GM19023 (cell line): Measurements from ENCODE around the gene LYPD1.

Experiments
- ATAC-seq: cut with Tn5 transposase; IDR thresholded peaks from one replicate; pipeline ENCODE4 v1.9.1; 2021; ENCODE audit warnings: mild to moderate bottlenecking, moderate library complexity; ENCODE audit not compliant: unreplicated experiment

The LYPD1 gene

DNA sequence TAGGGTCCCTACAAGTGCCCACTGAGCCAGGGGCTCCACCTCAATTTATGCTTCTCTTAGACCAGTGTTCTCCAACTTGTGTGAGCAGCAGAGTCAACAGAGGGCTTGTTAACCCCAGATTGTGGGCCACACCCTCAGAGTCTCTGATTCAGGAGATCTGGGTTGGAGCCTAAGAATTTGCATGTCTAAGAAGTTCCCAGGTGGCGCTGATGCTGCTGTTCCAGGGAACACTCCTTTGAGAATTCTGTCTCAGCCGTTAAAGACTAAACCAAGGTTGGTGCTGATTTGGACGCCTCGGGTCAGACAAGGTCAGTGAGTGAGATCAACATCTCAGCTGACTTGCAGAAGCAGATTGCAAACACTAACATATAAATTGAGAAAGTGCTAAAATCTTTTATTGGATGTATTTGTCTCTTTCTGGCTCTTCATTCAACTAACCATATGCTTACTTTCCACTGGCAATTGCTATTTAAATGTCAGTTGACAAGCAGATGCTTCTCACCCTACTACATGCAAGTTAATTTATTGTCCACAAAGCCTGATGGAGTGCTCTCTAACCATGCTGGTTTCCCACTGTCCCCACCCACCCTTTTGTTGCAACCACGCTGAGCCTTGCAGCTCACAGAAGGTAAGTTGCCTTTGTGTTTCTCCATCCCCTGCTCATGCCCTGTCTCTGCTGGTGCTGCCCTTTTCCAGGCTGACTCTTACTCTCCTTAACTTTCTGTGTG, 31.5 kb downstream of the LYPD1 start:
- no peak for ATAC-seq

DNA sequence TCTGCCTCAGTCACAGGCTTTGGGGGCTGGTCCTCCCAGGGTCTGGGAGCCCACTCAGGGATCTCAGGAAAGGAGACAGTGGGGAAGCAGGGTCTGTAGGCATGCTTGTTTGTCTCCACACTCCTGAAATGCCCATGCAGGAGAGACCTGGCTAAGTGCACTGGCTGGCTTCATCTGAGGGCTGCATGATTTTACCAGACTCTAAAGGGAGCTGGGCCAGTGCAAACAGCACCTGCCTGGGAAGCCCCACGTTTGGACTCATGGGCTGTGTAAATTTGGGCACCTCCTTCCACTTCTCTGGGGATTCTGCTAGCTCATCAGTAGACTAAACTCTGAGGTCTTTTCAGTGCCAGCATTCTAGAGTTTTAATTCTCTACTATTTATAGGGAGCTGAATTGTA, 33.7 kb downstream of the LYPD1 start:
- ATAC-seq: no peak

DNA sequence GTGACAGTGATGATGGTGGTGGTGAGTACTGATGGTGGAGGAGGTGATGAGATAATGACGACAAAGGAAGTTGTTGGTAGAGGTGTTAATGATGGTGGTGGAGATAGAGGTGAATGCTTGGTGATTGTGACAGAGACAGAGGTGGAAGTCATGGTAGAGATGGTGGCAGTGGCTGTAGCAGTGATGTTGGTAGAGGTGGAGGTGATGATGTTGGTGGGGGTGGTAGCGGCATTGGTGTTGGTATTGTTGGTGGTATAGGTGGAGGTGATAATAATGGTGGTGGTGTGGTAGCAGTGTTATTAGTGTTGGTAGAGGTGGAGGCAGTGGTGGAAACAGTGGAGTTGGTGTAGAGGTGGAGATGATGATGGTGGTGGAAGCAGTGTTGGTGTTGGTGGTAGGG, 36.4 kb downstream of the LYPD1 start:
- ATAC-seq: no peak

DNA sequence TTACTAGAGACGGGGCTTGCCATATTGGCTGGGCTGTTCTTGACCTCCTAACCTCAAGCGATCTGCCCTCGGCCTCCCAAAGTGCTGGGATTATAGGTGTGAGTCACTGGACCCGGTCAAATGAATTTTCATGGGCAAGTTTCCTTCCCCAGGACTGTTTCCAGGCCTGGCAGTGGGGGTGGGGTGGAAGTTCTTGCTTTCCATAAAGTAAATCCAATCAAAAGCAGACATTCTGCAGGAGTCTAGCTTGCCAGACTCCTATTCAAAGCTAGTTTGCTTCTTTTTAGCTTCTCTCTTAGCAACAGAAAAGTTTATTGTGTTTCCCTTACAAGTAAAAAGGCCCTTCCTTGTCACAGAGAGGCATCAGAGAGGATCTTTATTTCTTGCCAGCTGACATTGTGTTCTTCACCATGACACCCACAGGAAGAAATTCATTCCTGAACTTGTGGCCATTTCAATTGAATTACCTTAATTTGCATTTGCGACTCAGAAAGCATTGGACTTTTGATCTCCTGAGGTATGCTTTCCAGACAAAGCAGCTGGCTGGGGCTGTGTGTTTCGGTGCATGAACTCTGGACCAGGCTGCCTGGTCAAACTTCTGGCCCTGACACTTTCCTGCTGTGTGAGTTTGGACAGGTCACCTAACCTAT, 37.9 kb downstream of the LYPD1 start:
- ATAC-seq: no peak

DNA sequence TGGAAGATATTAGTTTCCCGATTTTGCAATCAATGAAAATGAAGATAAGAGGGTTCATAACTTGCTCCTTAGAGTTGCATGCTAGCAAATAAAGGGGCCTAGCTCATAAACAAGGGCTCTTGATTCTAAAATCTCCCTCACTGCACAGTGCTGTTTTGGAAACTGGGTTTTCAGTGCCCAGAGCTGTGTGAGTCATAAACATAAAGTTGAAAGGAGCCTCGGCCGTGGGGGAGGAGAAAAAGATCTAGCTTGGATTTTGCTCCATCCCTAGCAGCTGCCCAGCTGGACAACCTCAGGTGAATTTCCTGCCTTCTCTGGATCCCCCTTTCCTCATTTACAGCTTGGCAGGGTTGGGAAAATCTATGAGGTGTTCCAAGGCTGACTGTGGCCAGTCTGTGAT, 42.5 kb downstream of the LYPD1 start:
- ATAC-seq: no peak

DNA sequence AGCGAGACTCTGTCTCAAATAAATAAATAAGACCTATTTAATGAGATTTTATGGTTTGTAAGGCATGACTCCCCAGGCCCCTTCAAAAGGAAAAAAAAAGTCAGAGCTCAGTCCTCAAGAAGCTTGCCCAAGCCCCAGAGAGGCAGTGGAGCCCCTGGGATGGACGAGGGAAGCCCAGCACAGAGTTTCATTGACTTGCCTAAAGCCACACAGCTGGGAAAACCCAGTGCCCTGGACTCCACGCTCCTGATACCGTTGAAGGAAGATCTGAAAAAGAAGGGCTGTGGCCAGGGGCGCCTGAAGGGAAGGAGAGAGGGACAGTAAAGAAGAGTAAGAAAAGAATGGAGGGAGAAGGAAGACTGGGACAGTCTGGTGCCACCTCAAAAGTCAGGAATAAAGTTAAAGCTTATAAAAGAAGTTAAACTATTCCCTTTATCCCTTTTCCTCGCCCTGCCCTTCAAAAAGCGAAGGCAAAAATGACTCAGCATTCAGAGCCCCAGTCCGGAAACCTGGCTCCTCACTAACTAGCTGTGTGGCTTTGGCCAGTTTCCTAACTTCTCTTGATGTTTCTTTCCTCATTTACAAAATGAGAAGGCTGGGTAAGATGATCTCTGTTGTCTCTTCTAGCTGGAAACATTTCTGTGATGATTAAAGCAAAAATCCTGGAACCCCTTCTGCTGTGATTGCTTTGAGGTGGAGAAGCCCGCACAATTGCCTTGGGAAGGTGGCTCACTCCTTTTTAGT, 46.7 kb downstream of the LYPD1 start:
- no peak for ATAC-seq

DNA sequence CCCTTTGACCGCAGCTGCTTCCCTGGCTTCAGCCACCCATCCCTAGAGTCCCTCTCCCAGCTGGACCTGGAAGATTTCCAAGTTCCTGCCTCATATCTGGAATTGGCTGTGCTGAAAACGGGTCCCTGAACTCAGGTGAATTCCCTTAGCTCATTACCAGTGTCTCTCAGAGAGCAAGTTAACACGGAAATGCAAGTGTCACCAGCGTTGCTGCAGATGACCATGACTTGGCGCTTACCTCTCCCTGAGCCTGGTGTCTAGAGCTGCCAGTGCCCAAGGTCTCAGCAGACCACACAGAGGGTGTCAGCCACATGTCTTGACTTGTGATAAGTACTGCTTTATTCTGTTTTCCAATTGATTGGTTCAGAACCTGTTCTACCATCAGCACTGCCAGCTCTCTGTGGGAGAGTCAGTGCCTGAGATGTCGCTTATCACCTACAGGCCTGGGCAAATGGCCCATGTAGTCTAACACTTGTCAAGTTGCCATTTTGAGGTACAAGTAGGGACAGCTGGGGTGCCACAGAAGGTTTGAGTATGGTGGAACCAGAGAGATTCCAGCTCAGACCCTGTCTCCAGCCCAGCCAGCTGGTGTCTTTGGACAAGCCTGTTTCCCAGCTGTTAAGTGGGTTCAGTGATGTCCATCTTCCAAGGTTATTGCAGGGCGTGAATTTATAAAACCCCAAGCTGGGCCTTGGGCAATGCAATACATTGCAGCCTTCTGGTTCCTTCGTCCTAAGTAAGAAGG, 48.7 kb downstream of the LYPD1 start:
- no peak for ATAC-seq

DNA sequence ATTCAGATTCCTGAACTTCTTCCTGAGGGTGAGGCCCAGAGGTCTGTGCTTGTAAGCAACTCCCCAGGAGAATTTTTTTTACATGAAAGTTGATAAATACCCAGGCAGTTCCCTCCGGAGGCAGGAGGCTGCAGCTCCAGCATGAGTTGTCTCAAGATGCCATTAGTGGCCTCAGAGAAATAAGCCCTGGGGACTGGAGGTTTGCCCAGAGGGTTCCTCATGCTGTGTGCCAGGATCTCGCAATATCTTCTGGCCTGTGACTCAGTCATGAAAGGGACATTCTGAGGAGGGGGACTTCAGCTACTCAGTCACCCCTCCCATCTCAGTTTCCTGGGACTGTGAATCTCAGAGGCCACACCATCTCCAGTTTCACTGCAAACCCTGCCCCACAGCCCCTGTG, 49.9 kb downstream of the LYPD1 start:
- ATAC-seq: no peak

DNA sequence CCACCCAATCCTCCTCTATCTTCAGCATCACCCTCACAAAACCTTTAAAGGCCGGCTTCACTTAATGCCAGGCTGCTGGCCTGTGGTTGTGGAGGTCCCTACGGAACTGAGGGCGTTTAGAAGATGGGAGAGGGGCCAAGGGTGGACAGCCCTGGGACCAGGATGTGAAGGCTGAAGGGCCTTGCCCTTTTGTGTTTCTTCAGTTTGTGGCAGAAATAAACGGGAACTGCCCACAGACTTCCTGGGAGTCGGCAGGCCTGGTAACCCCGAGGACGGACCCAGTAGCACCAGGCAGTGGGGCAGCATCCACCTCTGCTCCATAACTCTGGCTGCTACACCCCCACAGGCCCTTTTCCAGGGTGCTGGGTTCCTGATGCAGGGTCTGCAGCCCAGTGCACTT, 51.3 kb downstream of the LYPD1 start:
- no peak for ATAC-seq

DNA sequence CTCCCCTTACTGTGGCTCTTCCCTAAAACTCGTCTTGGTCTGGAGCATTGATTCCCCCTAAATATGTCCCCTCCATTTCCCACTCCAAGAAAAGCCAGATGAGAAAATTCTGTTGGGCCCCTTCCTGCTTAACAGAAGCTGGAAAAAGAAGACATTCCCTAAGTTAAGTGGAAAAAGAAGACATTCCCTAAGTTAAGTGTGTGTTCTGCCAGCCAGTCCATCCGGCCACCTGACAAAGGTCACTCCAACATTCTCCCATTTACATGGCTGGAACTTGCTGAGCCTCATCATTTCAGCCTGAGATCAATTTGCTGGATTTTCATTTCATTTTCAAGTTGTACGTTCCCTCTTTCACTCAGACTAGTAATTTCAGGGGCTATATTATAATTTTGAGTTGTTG, 52.0 kb downstream of the LYPD1 start:
- no peak for ATAC-seq

DNA sequence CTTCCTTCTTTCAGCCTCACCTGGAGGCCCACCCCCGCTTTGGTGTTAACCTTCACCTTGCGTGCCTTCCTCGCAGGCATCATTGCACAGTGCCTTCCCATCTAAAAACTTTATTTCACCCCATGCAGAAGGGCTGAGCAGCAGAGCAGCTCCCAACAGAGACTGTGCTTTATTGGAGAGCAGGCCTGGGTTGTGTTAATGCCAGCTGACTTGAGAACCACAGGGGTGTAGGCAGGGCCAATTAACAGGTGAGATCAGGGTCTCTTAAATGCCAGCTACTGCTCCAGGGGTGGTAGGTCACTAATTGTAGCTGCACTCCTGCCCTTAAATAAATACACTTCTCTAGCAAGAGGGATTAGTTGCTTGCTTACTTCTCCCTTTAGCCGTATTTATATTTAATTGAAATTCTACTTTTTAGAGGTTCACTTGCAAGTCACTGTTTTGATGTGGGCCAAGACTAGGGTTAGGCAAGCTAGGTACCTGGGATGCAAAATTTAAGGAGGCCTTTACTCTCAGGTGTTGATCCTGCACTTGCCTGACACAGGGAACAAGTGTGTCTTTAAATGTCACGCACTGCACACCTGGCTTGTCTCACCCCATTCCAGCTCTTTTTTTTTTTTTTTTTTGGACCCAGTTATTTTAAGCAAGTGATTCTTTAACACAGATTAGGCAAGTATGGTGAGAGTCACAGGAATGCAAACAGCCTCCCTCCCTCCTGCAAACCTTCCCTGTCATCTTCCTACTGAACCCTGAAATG, 54.5 kb downstream of the LYPD1 start:
- no peak for ATAC-seq

DNA sequence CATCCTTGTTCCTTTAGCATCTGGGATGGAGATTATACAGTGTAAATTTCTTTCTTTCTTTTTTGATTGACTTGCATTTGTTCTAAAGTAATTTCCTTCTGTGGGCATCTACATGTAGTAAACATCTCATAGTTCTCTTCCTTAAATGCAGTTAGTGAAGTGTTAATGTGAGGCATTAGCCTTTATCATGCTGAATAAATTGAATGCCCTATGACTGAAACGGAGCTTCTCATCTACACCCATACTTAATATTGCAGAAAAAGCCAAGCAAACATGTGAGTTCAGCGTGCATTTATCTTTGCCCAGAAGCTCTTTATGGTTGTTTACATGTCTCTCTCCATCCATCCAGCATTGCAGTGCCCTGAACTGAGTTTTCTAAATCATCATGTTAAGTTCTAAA, 58.3 kb downstream of the LYPD1 start:
- no peak for ATAC-seq

DNA sequence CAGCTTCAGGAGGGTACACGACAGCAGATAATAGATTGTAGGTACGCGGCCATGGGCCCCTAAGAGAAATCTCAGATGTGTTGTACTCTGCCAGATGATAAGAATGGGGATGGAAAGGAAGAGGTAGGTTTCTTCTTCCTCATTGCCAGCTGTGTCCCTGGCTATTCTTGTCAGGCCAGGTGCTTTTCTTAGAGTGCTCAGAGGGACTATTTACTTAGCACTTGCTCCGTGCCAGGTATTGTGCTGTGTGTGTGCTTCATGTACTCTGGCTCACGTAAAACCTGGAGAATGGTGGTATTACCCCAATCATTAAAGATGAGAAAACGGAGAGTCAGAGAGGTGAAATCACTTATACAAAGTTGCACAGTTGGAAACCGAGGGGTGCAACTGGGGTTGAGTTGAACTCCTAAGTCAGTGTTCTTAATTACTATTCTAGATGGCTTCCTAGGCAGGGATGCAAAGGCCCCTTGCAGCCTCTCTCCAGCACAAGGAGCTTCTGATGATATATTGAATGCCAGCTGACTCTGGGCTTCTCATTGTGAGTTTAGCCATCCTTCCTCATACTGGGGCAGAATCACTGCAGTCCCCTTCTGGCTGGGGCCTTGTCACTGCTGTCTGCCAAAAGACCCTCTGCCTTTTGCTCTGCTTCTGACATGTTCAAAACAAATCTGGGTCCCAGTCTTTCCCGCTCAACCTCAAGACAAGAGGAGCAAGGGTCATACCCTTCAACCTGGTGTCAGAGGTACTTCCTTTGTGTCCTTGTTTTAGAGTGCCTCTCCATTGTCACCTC, 60.7 kb downstream of the LYPD1 start:
- no peak for ATAC-seq

DNA sequence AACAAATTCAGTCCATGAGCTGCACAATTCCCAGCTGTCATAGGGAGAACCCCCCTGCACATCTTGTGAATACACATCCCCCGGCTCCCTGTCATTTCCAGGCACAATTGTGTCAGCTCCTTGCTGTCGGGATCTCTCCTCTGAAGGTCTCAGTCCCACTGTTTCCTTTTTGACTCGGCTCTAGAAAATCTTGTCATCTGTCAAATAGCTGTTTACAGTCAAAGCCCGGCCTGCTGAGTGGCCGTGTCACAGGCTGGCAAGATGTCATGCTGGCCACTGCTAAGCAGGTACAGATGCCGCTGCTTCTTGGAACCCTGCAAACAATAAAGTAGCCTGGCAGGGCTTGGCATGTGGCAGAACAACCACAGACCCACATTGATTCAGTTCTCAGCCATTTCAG, 61.7 kb downstream of the LYPD1 start:
- no peak for ATAC-seq

DNA sequence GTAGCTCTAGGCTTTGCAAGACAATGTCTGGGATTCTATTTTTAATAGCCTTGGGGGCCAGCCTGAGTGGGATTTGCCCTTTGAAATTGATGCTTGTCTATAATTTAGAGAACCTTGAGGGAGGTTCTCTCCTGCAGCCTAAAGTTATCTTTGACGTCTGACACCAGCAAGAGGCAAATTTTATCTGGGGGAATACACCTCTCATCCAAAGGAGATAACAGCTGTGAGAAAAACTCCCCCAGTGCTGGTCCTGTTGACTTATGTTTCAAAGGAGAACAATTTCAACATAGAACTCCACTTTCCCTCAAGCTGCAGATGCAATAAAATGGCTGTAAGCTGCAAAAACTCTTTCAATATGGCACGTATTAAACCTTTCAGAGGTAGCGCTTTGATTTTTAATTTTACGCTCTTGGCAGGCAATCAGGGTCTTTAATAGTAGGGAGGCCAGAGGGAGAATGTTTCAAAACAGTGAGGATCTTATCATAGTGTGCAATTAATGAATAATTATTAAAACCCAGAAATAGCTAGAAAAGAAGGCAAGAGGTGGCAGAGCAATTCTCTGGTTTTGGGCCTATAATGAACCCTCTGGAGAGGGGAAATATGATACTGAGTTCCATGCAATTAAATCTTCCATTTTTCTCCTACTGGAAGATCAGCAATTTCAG, 62.4 kb downstream of the LYPD1 start:
- ATAC-seq: no peak

DNA sequence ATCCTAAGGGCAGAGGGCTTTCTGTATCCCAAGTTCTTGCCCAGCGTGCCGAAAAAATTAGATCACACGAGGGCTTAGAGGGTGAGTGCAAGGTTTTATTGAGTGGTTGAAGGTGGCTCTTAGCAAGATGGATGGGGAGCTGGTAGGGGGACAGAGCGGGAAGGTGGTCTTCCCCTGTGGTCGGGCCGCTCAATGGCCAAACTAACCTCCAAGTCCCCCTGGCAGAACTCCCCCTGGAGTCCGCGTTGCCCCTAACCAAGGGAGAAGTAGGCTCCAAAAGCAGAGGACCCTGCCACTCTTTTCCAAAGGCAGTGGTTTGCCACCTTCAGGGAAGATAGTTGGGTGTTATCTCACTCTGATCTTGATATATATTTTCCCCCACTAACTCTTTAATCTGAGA, 63.4 kb downstream of the LYPD1 start:
- no peak for ATAC-seq

DNA sequence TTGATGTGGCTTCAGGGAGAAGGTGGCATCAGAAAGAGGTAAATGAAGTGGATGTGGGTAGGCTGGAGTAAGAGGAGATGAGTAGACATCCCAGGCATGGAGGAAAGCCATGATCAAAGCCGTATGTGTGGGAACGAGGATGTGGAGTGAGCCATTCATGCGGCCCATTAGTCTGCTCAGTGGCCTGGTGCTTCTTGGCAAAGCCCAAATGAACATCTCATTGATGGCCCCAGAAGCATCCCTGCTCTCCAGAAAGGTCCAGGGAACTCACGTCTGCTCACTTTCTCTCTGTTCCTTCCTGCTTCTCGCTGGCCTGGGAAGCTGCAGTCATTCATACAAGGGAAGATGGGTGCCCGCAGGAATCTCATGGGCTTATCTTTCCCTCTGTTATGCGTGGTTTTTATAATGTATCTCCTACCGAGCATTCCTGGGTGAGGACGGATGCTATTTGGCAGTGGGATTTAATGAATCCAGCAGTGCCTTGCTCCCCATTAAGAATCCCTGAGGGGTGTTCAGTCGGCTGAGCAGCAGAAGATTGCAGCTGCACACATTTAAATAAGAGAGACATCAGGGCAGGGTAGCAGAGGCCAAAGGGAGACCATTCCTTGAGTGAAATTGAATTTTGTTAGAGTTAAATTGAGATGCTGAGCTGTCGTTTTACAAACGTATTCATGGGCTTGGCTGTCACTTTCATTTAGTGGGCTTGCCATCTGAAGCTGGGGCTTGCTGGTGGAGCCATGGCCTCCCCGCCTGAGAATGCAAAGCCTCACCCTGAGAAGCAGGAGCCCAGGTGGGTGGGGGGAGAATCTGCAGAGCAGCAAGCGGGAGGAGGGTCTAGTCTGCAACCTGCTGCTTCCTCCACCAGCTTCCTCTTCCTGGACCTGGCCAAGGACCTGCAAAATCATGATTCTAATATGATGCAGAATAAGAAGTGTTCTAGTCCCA, 64.5 kb downstream of the LYPD1 start:
- no peak for ATAC-seq

DNA sequence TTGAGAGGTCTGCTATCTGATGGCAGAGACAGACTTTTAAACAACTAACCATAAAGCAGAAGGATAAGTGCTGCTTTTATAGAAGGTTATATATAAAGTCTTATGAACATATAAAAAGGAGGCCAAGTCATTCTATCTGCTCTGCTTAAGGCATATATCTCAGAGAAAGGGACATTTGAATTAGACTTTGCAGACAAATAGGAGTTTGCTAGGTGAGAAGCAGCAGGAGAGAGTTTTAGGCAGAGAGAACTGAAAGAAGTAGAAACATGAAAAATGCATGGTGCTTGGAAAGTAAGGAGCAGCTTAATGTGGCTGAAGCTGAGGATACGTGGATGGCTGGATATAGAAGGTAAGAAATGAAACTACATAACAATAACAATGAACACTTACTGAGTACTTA, 65.4 kb downstream of the LYPD1 start:
- ATAC-seq: no peak
